Measurements from ENCODE around the gene CELA2B.

DNA sequence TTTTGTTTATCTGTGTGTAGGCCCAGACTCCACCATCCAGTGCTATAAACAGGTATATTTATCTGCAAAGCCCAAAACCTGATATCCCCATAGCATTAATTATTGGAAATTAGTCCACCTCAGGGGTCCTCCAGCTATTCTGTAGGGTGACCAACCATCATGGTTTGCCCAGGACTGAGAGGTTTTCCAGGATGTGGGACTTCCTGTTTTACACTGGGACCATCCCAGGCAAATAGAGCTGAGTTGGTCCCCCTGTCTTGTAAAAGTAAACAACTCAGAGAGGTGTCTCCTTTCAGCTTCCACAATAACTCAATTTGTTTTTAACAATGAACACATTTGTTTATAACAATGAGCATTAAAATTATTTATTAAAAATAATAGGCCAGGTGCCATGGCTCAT lies 7.8 kb upstream of the CELA2B start:
- TF ChIP-seq, protein P1, sequence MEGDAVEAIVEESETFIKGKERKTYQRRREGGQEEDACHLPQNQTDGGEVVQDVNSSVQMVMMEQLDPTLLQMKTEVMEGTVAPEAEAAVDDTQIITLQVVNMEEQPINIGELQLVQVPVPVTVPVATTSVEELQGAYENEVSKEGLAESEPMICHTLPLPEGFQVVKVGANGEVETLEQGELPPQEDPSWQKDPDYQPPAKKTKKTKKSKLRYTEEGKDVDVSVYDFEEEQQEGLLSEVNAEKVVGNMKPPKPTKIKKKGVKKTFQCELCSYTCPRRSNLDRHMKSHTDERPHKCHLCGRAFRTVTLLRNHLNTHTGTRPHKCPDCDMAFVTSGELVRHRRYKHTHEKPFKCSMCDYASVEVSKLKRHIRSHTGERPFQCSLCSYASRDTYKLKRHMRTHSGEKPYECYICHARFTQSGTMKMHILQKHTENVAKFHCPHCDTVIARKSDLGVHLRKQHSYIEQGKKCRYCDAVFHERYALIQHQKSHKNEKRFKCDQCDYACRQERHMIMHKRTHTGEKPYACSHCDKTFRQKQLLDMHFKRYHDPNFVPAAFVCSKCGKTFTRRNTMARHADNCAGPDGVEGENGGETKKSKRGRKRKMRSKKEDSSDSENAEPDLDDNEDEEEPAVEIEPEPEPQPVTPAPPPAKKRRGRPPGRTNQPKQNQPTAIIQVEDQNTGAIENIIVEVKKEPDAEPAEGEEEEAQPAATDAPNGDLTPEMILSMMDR (IDR thresholded peaks at IDR 0.05): no peak
- TF ChIP-seq POLR2A (IDR thresholded peaks at IDR 0.05; ENCODE audit: low read depth) (no peak), EP300 (IDR thresholded peaks at IDR 0.05) (no peak)

Data from esophagus muscularis mucosa (tissue), 4 donors.